GM12865 (cell line): ENCODE data around the gene NACA.
A peak's percentile ranks its signal among the peaks of the same experiment; 100 is the strongest.

Experiments
- DNase-seq: peaks from one replicate; pipeline ENCODE4 v3.0.0; 2010; ENCODE audit warnings: low read depth
- H3K4me3 ChIP-seq: 2 replicates; pipeline ENCODE4 v1.5.1; 2011; ENCODE audit warnings: mild to moderate bottlenecking, low read depth, low read length, control low read depth
- CTCF ChIP-seq: IDR thresholded peaks from 2 replicates; pipeline ENCODE4 v1.5.1; 2011; ENCODE audit warnings: low read length, control low read depth, low read depth, inconsistent platforms; ENCODE audit not compliant: insufficient read depth; ENCODE audit errors: missing control alignments

Gene NACA

GRCh38 chr12:56699020-56699661 lies 26.0 kb downstream of the NACA start:
- no peak overlapping the region for H3K4me3 ChIP-seq
- TF ChIP-seq CTCF = no peak
- DNase-seq = no peak

- DNase-seq = no peak
- no peak overlapping the region for H3K4me3 ChIP-seq
- no peak for TF ChIP-seq CTCF
These were observed 29.6 kb downstream of the NACA start for GRCh38 chr12:56695327-56696101.

GRCh38 chr12:56694161-56694560 lies 30.9 kb downstream of the NACA start:
- no peak for DNase-seq
- TF ChIP-seq CTCF = no peak
- H3K4me3 ChIP-seq = no peak overlapping the region

- no peak for TF ChIP-seq CTCF
- peak overlapping the region; percentile 77 for H3K4me3 ChIP-seq
- no peak for DNase-seq
These were observed 36.3 kb downstream of the NACA start for GRCh38 chr12:56688846-56689109.

- TF ChIP-seq CTCF = no peak
- peak; percentile 99 for DNase-seq
- H3K4me3 ChIP-seq = peak within 1 kb of the TSS; percentile 77
These were observed 36.8 kb downstream of the NACA start, which contains the start of gene PTGES3 for GRCh38 chr12:56688129-56688845. PTGES3 (minus strand) TSS chr12:56688284; CDS start chr12:56687999, 285 bp downstream.

- DNase-seq = peak; percentile 69
These were observed 37.6 kb downstream of the NACA start for GRCh38 chr12:56687223-56688128.

More at GRCh38 chr12:56687223-56688128, 37.6 kb downstream of the NACA start:
- peak overlapping the region; percentile 62 for H3K4me3 ChIP-seq
- no peak for TF ChIP-seq CTCF
